Lung (tissue), 12 donors: ENCODE results near the gene PTGES2. TPM values are rescaled to one million over a fixed set of nuclear protein-coding genes. Genes with fewer than 3 reads are reported as not detected.

ENCODE experiments used
- ATAC-seq: fragments of 200-7000 bp; cut with Tn5 transposase; one replicate; pipeline ENCODE4 v1.9.1; 2020; ENCODE audit warnings: moderate number of reproducible peaks; ENCODE audit not compliant: insufficient read depth, low FRiP score
- DNase-seq, 3 donors: peaks; one replicate each; pipeline ENCODE4 v3.0.0-alpha.2; 2013 to 2017
- H3K27ac ChIP-seq, 2 donors: one replicate each; pipeline ENCODE4 v1.5.1; 2013; ENCODE audit warnings: mild to moderate bottlenecking in 2 of 2, moderate library complexity in 2 of 2, control low read depth in 1 of 2, inconsistent platforms in 1 of 2, low read depth in 1 of 2, low read length in 1 of 2
- H3K27me3 ChIP-seq, 3 donors: one replicate each; pipeline ENCODE4 v1.5.1; 2013; ENCODE audit warnings: low read length in 2 of 3; ENCODE audit not compliant: control insufficient read depth in 3 of 3, insufficient read depth in 3 of 3
- H3K36me3 ChIP-seq, 4 donors: one replicate each; pipeline ENCODE4 v1.5.1; 2013; ENCODE audit warnings: low read length in 4 of 4, mild to moderate bottlenecking in 1 of 4, moderate library complexity in 1 of 4; ENCODE audit not compliant: control insufficient read depth in 4 of 4, insufficient read depth in 4 of 4
- H3K4me1 ChIP-seq, 5 donors: one replicate each; pipeline ENCODE4 v1.5.1; 2013; ENCODE audit warnings: low read length in 5 of 5, mild to moderate bottlenecking in 2 of 5, moderate library complexity in 1 of 5; ENCODE audit not compliant: control insufficient read depth in 5 of 5, insufficient read depth in 5 of 5
- H3K4me3 ChIP-seq: one replicate; pipeline ENCODE4 v1.5.1; 2013; ENCODE audit warnings: mild to moderate bottlenecking, control low read depth, moderate library complexity
- H3K9ac ChIP-seq, 2 donors: one replicate each; pipeline ENCODE4 v1.5.1; 2013; ENCODE audit warnings: low read length in 2 of 2, control low read depth in 1 of 2; ENCODE audit not compliant: insufficient read depth in 1 of 2
- H3K9me3 ChIP-seq, 4 donors: one replicate each; pipeline ENCODE4 v1.5.1; 2013; ENCODE audit warnings: low read length in 3 of 4, mild to moderate bottlenecking in 1 of 4, moderate library complexity in 1 of 4; ENCODE audit not compliant: control insufficient read depth in 4 of 4, insufficient read depth in 3 of 4
- CTCF ChIP-seq: IDR thresholded peaks from 2 replicates; pipeline ENCODE4 v1.5.1; 2012; ENCODE audit warnings: mild to moderate bottlenecking; ENCODE audit errors: control extremely low read depth, extremely low read depth
- WGBS, 2 donors: extraction: QIAGEN DNeasy Blood & Tissue Kit; methylation state at CpG; one replicate each; pipeline ENCODE4 v1.1.7; 2013; 5-methylcytosine and 5-hydroxymethylcytosine counted together
- polyA plus RNA-seq, 2 donors: library from polyadenylated mRNA; stranded (reverse); fragments of 200-250 nt; gene quantifications; one replicate each; pipeline ENCODE4 v1.2.1, GENCODE V29; 2013
- total RNA-seq, 2 donors: library from RNA; depleted of rRNA in 1 of 2; stranded (reverse); fragments of >200 nt in 1 of 2; gene quantifications; one replicate each; pipeline ENCODE4 v1.2.1, GENCODE V29; 2014 to 2021
- donor health status: control.
- donor health status: control.
- donor health status: Bipolar disorder and iron deficiency.
- donor health status: healthy.
- donor health status: DM: yes; HTN: yes; CAD: no.

Gene PTGES2
- total and polyA plus RNA-seq, 4 donors: 42.0 to 66.8 (median 54.7) TPM

GRCh38 chr9:128109050-128109709, 18.3 kb downstream of the PTGES2 start:
- ATAC-seq (no peak), DNase-seq (no peak)
- H3K36me3 ChIP-seq: peaks cover 4 to 41% (median 25%) of the 10 kb centered on the region in 4 donors
- no peak overlapping the region for H3K9ac ChIP-seq
- H3K27ac ChIP-seq: no peak overlapping the region
- no peaks in the 10 kb centered on the region for H3K27me3 ChIP-seq
- H3K4me3 ChIP-seq: no peak overlapping the region
- H3K4me1 ChIP-seq: peaks cover 0 to 3% (median 0%) of the 10 kb centered on the region in 5 donors
- whole genome bisulfite sequencing, 2 donors: 71 to 84% methylated on average over 20 of the region's 20 CpGs
- no peak for TF ChIP-seq CTCF
- H3K9me3 ChIP-seq: peaks cover 0 to 3% (median 0%) of the 10 kb centered on the region in 4 donors

GRCh38 chr9:128108269-128109049, 19.1 kb downstream of the PTGES2 start:
- 85 to 89% methylated on average over 15 of the region's 15 CpGs for WGBS, 2 donors
- no peak overlapping the region for H3K4me3 ChIP-seq
- peaks cover 0 to 7% (median 0%) of the 10 kb centered on the region in 5 donors for H3K4me1 ChIP-seq
- TF ChIP-seq CTCF: no peak
- DNase-seq (no peak), ATAC-seq (no peak)
- H3K27me3 ChIP-seq: no peaks in the 10 kb centered on the region
- H3K9me3 ChIP-seq: no peaks in the 10 kb centered on the region
- H3K27ac ChIP-seq: no peak overlapping the region
- H3K36me3 ChIP-seq: peaks cover 12 to 47% (median 30%) of the 10 kb centered on the region in 4 donors
- no peak overlapping the region for H3K9ac ChIP-seq

GRCh38 chr9:128107468-128108268, 19.9 kb downstream of the PTGES2 start:
- no peak for DNase-seq
- Histone ChIP-seq H3K27me3 (no peaks in the 10 kb centered on the region), H3K9ac (no peak overlapping the region), H3K36me3 (peaks cover 12 to 53% (median 35%) of the 10 kb centered on the region in 4 donors), H3K4me3 (no peak overlapping the region), H3K9me3 (no peaks in the 10 kb centered on the region), H3K27ac (no peak overlapping the region), H3K4me1 (peaks cover 0 to 8% (median 0%) of the 10 kb centered on the region in 5 donors)
- no peak for ATAC-seq
- 87 to 93% methylated on average over 18 of the region's 18 CpGs for WGBS, 2 donors
- TF ChIP-seq CTCF: no peak
